ENCODE measurements around the gene ELOVL3. TPM values are rescaled to one million over a fixed set of nuclear protein-coding genes. Genes with fewer than 3 reads are reported as not detected.

ELOVL3 gene
- total and polyA plus RNA-seq, 10 of the 15 experiments (the other 5 are each of a cell fraction or from before 2014, with no cell fraction given): 0.10 to 0.18 (median 0.11) TPM; not detected in 7

DNA sequence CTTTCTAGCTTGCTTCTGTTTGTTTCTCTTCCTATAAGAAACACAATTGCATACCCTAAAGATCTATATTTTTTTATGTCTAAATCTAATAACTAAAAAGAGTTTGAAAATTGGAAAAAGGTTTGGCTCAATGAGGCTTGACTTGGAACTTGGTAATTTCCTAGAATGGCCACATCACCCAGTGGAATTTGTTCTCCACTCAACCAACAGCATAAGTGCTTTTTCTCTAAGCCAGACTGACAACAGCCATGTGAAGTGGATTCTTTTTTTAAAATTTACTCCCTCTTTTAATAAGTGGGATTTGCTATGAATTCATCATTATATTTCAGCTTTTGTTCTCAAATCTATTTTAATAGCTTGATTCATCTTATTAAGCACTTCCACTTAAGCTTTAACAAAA, 53.0 kb downstream of the ELOVL3 start (continued):
- TF ChIP-seq ZBTB11 (CRISPR knock-in tag; IDR thresholded peaks at IDR 0.05): no peak

Other genes with a start within 250 kb of the ELOVL3 start
Only the 7 nearest of the 12 such genes appear.
- 22.1 and 27.2 TPM in 2 replicates for gene HPS6, start 160.9 kb upstream of the ELOVL3 start, total RNA-seq (2014; rRNA removed)
- 9.2 and 9.8 TPM in 2 replicates for gene HPS6, start 160.9 kb upstream of the ELOVL3 start, total RNA-seq (2014; rRNA removed; fragmentation: Illumina TruSeq; extraction: Trizol)
- 28.0 and 30.2 TPM in 2 replicates for gene HPS6, start 160.9 kb upstream of the ELOVL3 start, total RNA-seq (2021)
- 2.5 and 5.3 TPM in 2 replicates for gene HPS6, start 160.9 kb upstream of the ELOVL3 start, polyA plus RNA-seq (2011; rRNA removed)
- gene HPS6, start 160.9 kb upstream of the ELOVL3 start, polyA plus RNA-seq (2014; fragmentation: Illumina TruSeq; extraction: Trizol): 2.5 and 7.1 TPM in 2 replicates
- 1 to 10 TPM; 1.4 to 2.8 TPM for gene HPS6, start 160.9 kb upstream of the ELOVL3 start, polyA plus RNA-seq (2014; fragmentation: Nextera tagmentation; extraction: Ambion mirVana)
- gene HPS6, start 160.9 kb upstream of the ELOVL3 start, polyA plus RNA-seq (2014; rRNA removed): 14.1 and 18.7 TPM in 2 replicates
- gene HPS6, start 160.9 kb upstream of the ELOVL3 start, polyA plus RNA-seq (2016; fragmentation: Nextera tagmentation; extraction: Ambion mirVana): 10 to 100 TPM; 16.3 to 20.7 TPM
- 34.6 and 37.7 TPM in 2 replicates for gene LDB1, start 105.9 kb upstream of the ELOVL3 start, total RNA-seq (2014; rRNA removed)
- 35.6 and 36.0 TPM in 2 replicates for gene LDB1, start 105.9 kb upstream of the ELOVL3 start, total RNA-seq (2014; rRNA removed; fragmentation: Illumina TruSeq; extraction: Trizol)
- 45.6 and 51.1 TPM in 2 replicates for gene LDB1, start 105.9 kb upstream of the ELOVL3 start, total RNA-seq (2021)
- gene LDB1, start 105.9 kb upstream of the ELOVL3 start, polyA plus RNA-seq (2011; rRNA removed): 64.9 and 71.5 TPM in 2 replicates
- 27.0 and 45.4 TPM in 2 replicates for gene LDB1, start 105.9 kb upstream of the ELOVL3 start, polyA plus RNA-seq (2014; fragmentation: Illumina TruSeq; extraction: Trizol)
- 1 to 10 TPM; 1.7 to 2.3 TPM for gene LDB1, start 105.9 kb upstream of the ELOVL3 start, polyA plus RNA-seq (2014; fragmentation: Nextera tagmentation; extraction: Ambion mirVana)
- gene LDB1, start 105.9 kb upstream of the ELOVL3 start, polyA plus RNA-seq (2014; rRNA removed): 59.9 and 61.0 TPM in 2 replicates
- gene LDB1, start 105.9 kb upstream of the ELOVL3 start, polyA plus RNA-seq (2016; fragmentation: Nextera tagmentation; extraction: Ambion mirVana): 1 to 10 TPM; 4.7 to 5.6 TPM
- 23.4 and 25.1 TPM in 2 replicates for gene PPRC1, start 93.3 kb upstream of the ELOVL3 start, total RNA-seq (2014; rRNA removed)
- 18.7 and 19.2 TPM in 2 replicates for gene PPRC1, start 93.3 kb upstream of the ELOVL3 start, total RNA-seq (2014; rRNA removed; fragmentation: Illumina TruSeq; extraction: Trizol)
- gene PPRC1, start 93.3 kb upstream of the ELOVL3 start, total RNA-seq (2021): 59.6 and 69.8 TPM in 2 replicates
- gene PPRC1, start 93.3 kb upstream of the ELOVL3 start, polyA plus RNA-seq (2011; rRNA removed): 9.6 and 22.3 TPM in 2 replicates
- gene PPRC1, start 93.3 kb upstream of the ELOVL3 start, polyA plus RNA-seq (2014; fragmentation: Illumina TruSeq; extraction: Trizol): 42.1 and 55.9 TPM in 2 replicates
- gene PPRC1, start 93.3 kb upstream of the ELOVL3 start, polyA plus RNA-seq (2014; fragmentation: Nextera tagmentation; extraction: Ambion mirVana): 10 to 100 TPM; 13.1 to 15.2 TPM
- 44.1 and 54.3 TPM in 2 replicates for gene PPRC1, start 93.3 kb upstream of the ELOVL3 start, polyA plus RNA-seq (2014; rRNA removed)
- gene PPRC1, start 93.3 kb upstream of the ELOVL3 start, polyA plus RNA-seq (2016; fragmentation: Nextera tagmentation; extraction: Ambion mirVana): 10 to 100 TPM; 39.6 to 40.6 TPM
- gene NOLC1, start 73.9 kb upstream of the ELOVL3 start, total RNA-seq (2014; rRNA removed): 106 and 111 TPM in 2 replicates
- gene NOLC1, start 73.9 kb upstream of the ELOVL3 start, total RNA-seq (2014; rRNA removed; fragmentation: Illumina TruSeq; extraction: Trizol): 122 and 125 TPM in 2 replicates
- 144 TPM in 2 replicates for gene NOLC1, start 73.9 kb upstream of the ELOVL3 start, total RNA-seq (2021)
- 130 and 140 TPM in 2 replicates for gene NOLC1, start 73.9 kb upstream of the ELOVL3 start, polyA plus RNA-seq (2011; rRNA removed)
- gene NOLC1, start 73.9 kb upstream of the ELOVL3 start, polyA plus RNA-seq (2014; fragmentation: Illumina TruSeq; extraction: Trizol): 244 and 248 TPM in 2 replicates
- gene NOLC1, start 73.9 kb upstream of the ELOVL3 start, polyA plus RNA-seq (2014; fragmentation: Nextera tagmentation; extraction: Ambion mirVana): 100 to 1,000 TPM in 1 of 2 experiments, 10 to 100 TPM in 1; 91.7 to 103 TPM
- 124 and 126 TPM in 2 replicates for gene NOLC1, start 73.9 kb upstream of the ELOVL3 start, polyA plus RNA-seq (2014; rRNA removed)
- gene NOLC1, start 73.9 kb upstream of the ELOVL3 start, polyA plus RNA-seq (2016; fragmentation: Nextera tagmentation; extraction: Ambion mirVana): 100 to 1,000 TPM; 180 to 193 TPM
- gene PITX3, start 15.2 kb downstream of the ELOVL3 start, total RNA-seq (2014; rRNA removed): not detected in 2 replicates
- gene PITX3, start 15.2 kb downstream of the ELOVL3 start, total RNA-seq (2014; rRNA removed; fragmentation: Illumina TruSeq; extraction: Trizol): not detected in 2 replicates
- gene PITX3, start 15.2 kb downstream of the ELOVL3 start, total RNA-seq (2021): not detected in 2 replicates
- gene PITX3, start 15.2 kb downstream of the ELOVL3 start, polyA plus RNA-seq (2011; rRNA removed): not detected in 2 replicates
- not detected in 2 replicates for gene PITX3, start 15.2 kb downstream of the ELOVL3 start, polyA plus RNA-seq (2014; fragmentation: Illumina TruSeq; extraction: Trizol)
- gene PITX3, start 15.2 kb downstream of the ELOVL3 start, polyA plus RNA-seq (2014; fragmentation: Nextera tagmentation; extraction: Ambion mirVana): not detected
- gene PITX3, start 15.2 kb downstream of the ELOVL3 start, polyA plus RNA-seq (2014; rRNA removed): not detected in 2 replicates
- gene PITX3, start 15.2 kb downstream of the ELOVL3 start, polyA plus RNA-seq (2016; fragmentation: Nextera tagmentation; extraction: Ambion mirVana): not detected
- 21.4 and 23.0 TPM in 2 replicates for gene GBF1, start 19.2 kb downstream of the ELOVL3 start, total RNA-seq (2014; rRNA removed)
- 13.3 and 13.8 TPM in 2 replicates for gene GBF1, start 19.2 kb downstream of the ELOVL3 start, total RNA-seq (2014; rRNA removed; fragmentation: Illumina TruSeq; extraction: Trizol)
- gene GBF1, start 19.2 kb downstream of the ELOVL3 start, total RNA-seq (2021): 38.8 and 42.0 TPM in 2 replicates
- gene GBF1, start 19.2 kb downstream of the ELOVL3 start, polyA plus RNA-seq (2011; rRNA removed): 6.5 and 20.7 TPM in 2 replicates
- gene GBF1, start 19.2 kb downstream of the ELOVL3 start, polyA plus RNA-seq (2014; fragmentation: Illumina TruSeq; extraction: Trizol): 25.5 and 30.4 TPM in 2 replicates
- gene GBF1, start 19.2 kb downstream of the ELOVL3 start, polyA plus RNA-seq (2014; fragmentation: Nextera tagmentation; extraction: Ambion mirVana): 1 to 10 TPM in 1 of 2 experiments, under 1 TPM in 1; 0.82 to 1.2 TPM
- gene GBF1, start 19.2 kb downstream of the ELOVL3 start, polyA plus RNA-seq (2014; rRNA removed): 19.6 and 24.3 TPM in 2 replicates
- gene GBF1, start 19.2 kb downstream of the ELOVL3 start, polyA plus RNA-seq (2016; fragmentation: Nextera tagmentation; extraction: Ambion mirVana): 10 to 100 TPM; 29.5 to 35.6 TPM
- 108 and 111 TPM in 2 replicates for gene NFKB2, start 169.4 kb downstream of the ELOVL3 start, total RNA-seq (2014; rRNA removed)
- 42.4 and 43.7 TPM in 2 replicates for gene NFKB2, start 169.4 kb downstream of the ELOVL3 start, total RNA-seq (2014; rRNA removed; fragmentation: Illumina TruSeq; extraction: Trizol)
- gene NFKB2, start 169.4 kb downstream of the ELOVL3 start, total RNA-seq (2021): 144 and 145 TPM in 2 replicates
- gene NFKB2, start 169.4 kb downstream of the ELOVL3 start, polyA plus RNA-seq (2011; rRNA removed): 62.4 and 113 TPM in 2 replicates
- gene NFKB2, start 169.4 kb downstream of the ELOVL3 start, polyA plus RNA-seq (2014; fragmentation: Illumina TruSeq; extraction: Trizol): 49.9 and 56.4 TPM in 2 replicates
- 1 to 10 TPM in 1 of 2 experiments, under 1 TPM in 1; 0.56 to 1.3 TPM for gene NFKB2, start 169.4 kb downstream of the ELOVL3 start, polyA plus RNA-seq (2014; fragmentation: Nextera tagmentation; extraction: Ambion mirVana)
- 109 and 119 TPM in 2 replicates for gene NFKB2, start 169.4 kb downstream of the ELOVL3 start, polyA plus RNA-seq (2014; rRNA removed)
- gene NFKB2, start 169.4 kb downstream of the ELOVL3 start, polyA plus RNA-seq (2016; fragmentation: Nextera tagmentation; extraction: Ambion mirVana): 10 to 100 TPM; 31.4 to 32.0 TPM